Osteocyte (in vitro differentiated cells): ENCODE results near the gene SYNJ2. TPM values are rescaled to one million over a fixed set of nuclear protein-coding genes. Genes with fewer than 3 reads are reported as not detected.
A peak's percentile ranks its signal among the peaks of the same experiment; 100 is the strongest.

Source experiments
- DNase-seq: peaks from one replicate; pipeline ENCODE4 v3.0.0; 2021; ENCODE audit warnings: mixed read lengths; ENCODE audit not compliant: unreplicated experiment; ENCODE audit errors: extremely low spot score
- H3K27ac Mint-ChIP-seq: one replicate; pipeline ENCODE4 v1.8.0; 2021; ENCODE audit warnings: mild to moderate bottlenecking, mixed read lengths; ENCODE audit not compliant: unreplicated experiment
- H3K27me3 Mint-ChIP-seq: one replicate; pipeline ENCODE4 v1.8.0; 2021; ENCODE audit warnings: mixed read lengths; ENCODE audit not compliant: unreplicated experiment
- H3K36me3 Mint-ChIP-seq: one replicate; pipeline ENCODE4 v1.8.0; 2021; ENCODE audit warnings: mixed read lengths; ENCODE audit not compliant: unreplicated experiment
- H3K4me1 Mint-ChIP-seq: one replicate; pipeline ENCODE4 v1.8.0; 2021; ENCODE audit warnings: mixed read lengths; ENCODE audit not compliant: unreplicated experiment
- H3K4me3 Mint-ChIP-seq: one replicate; pipeline ENCODE4 v1.8.0; 2021; ENCODE audit warnings: mild to moderate bottlenecking, moderate library complexity, mixed read lengths; ENCODE audit not compliant: unreplicated experiment
- H3K9me3 Mint-ChIP-seq: one replicate; pipeline ENCODE4 v1.8.0; 2021; ENCODE audit warnings: mixed read lengths; ENCODE audit not compliant: unreplicated experiment
- CTCF ChIP-seq: fragments of 200-600 bp; sonication (generic); IDR thresholded peaks from 2 replicates; pipeline ENCODE4 v1.5.0; 2021; ENCODE audit warnings: antibody characterized with exemption, mild to moderate bottlenecking, moderate library complexity
- total RNA-seq: library from RNA; stranded (reverse); gene quantifications from 2 replicates; pipeline ENCODE4 v1.2.1, GENCODE V29; 2021

SYNJ2 gene
- total RNA-seq, 1 donor from 2014 or later = 94.5 TPM

GRCh38 chr6:157985378-157986155, 3.9 kb downstream of the SYNJ2 start:
- H3K36me3 Mint-ChIP-seq = no peaks in the 10 kb centered on the region
- H3K4me3 Mint-ChIP-seq = peak overlapping the region; percentile 78
- DNase-seq = no peak
- H3K9me3 Mint-ChIP-seq = no peaks in the 10 kb centered on the region
- peaks cover 76% of the 10 kb centered on the region for H3K4me1 Mint-ChIP-seq
- TF ChIP-seq CTCF = no peak
- peak overlapping the region; percentile 84 for H3K27ac Mint-ChIP-seq
- H3K27me3 Mint-ChIP-seq = no peaks in the 10 kb centered on the region

DNA sequence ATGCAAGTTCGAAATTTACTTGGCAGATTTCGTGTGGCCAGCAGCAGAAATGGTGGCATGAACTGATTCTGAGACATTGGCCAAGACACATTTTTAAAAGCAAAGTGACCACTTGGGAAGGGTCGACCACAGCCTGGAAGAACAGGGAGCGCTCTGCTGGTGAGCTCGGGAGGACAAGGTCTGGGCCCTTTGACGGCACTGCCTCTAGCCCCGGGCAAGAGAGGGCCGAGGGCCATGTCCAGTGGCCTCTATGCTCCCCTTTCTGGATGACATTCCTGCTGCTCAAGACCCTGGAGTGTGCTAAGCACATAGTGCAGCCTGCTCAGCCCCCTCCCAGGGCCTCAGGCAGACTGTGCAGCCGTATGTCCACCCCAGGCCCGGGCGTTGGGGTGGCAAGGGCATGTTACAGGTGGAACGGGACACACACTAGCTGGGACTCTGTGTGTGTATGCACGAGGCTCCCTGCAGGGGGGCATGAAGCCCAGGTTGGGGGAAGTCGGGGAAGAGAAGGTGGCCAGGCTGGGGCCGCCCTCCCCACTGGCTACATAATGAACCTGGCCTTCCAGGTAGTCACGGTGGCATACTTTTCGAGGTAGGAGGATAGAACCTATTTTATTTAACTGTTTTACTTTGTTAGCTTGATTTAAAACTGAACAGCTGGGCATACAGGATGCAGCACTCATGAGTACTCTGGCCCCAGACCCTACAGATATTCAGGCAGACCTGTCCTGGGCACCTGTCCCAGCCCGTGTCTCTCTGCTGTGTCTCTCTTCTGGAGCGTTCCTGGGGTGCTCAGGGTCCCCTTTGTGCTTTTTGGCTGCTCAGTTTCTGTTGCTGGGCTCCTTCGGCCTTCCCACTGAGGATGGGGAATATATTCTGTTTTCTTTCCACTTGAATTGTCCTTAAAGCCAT, 6.4 kb downstream of the SYNJ2 start:
- Mint-ChIP-seq H3K4me3 (no peak overlapping the region), H3K36me3 (peaks cover 8% of the 10 kb centered on the region), H3K27me3 (no peaks in the 10 kb centered on the region), H3K27ac (peak overlapping the region; percentile 86), H3K9me3 (no peaks in the 10 kb centered on the region), H3K4me1 (peaks cover 86% of the 10 kb centered on the region)
- DNase-seq = no peak
- no peak for TF ChIP-seq CTCF

DNA sequence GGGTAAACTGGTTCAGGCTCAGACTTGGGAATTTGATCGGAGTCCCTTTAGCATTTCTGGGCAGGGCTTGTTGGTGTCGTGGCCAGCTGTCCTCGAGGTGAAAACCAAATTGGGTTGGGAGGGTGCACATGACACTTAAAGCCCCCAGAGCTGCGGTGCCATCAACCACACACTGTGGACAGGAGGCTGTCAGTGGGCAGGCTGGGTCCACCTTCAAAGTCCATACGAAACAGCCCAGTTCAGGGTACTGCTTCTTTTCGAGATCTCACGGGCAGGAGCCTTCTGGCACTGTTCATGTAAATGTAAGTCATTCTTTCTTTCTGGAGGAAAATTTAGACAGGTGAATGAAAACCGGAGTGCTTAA, 7.0 kb downstream of the SYNJ2 start:
- no peaks in the 10 kb centered on the region for H3K9me3 Mint-ChIP-seq
- peak overlapping the region; percentile 86 for H3K27ac Mint-ChIP-seq
- H3K36me3 Mint-ChIP-seq = peaks cover 8% of the 10 kb centered on the region
- no peak overlapping the region for H3K4me3 Mint-ChIP-seq
- no peak for DNase-seq
- no peak for TF ChIP-seq CTCF
- H3K4me1 Mint-ChIP-seq = peaks cover 90% of the 10 kb centered on the region
- H3K27me3 Mint-ChIP-seq = no peaks in the 10 kb centered on the region

DNA sequence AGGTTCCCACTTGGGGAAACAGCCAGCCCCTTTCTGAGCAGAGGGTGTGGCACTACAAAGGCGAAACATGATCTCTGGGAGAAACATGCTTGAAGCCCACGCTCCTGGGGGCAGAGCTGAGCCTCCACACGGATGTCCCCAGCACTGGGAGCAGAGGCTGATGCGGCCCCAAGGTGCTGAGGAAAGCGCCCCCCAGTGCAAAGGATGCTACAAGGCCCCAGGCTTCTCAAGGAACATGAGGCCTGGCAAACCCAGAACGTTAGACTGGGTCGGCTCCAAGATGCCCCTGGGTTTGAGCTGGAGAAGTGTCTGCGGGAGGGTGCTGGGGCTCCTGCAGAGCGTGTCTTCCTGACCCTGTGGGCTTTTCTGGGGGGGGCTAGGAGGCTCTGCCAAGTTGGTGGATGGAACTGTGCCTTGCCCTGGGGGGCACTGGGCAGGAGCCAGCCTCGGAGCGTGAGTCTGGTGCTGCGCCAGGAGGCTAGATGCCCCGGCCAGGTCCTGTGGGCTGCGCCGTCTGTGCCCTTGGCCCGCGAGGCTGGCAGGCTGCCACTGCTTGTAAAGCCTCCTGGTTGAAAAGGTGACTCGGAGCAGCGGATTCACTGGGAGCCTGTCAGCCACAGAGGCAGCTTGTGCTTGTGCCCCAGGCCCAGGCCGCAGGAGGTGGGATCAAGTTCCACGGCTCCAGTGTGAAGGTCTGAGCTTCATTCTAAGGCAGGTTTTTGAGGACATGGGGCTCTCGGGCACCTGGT, 8.1 kb downstream of the SYNJ2 start:
- peak overlapping the region; percentile 86 for H3K27ac Mint-ChIP-seq
- peaks cover 90% of the 10 kb centered on the region for H3K4me1 Mint-ChIP-seq
- H3K4me3 Mint-ChIP-seq = peak overlapping the region; percentile 53
- H3K36me3 Mint-ChIP-seq = peaks cover 8% of the 10 kb centered on the region
- TF ChIP-seq CTCF = no peak
- no peaks in the 10 kb centered on the region for H3K9me3 Mint-ChIP-seq
- peak; percentile 93 for DNase-seq
- no peaks in the 10 kb centered on the region for H3K27me3 Mint-ChIP-seq
